Natural killer cell treated with Interleukin-12 subunit alpha and Interleukin-12 subunit beta and Interleukin-15 and Interleukin-18, amount 100 ng/mL, for 72 hours (primary cell): ENCODE results near the gene PKP1. TPM values are rescaled to one million over a fixed set of nuclear protein-coding genes. Genes with fewer than 3 reads are reported as not detected.
A peak's percentile ranks its signal among the peaks of the same experiment; 100 is the strongest.

Experiments used
- ATAC-seq, 2 donors: fragments of 150-1000 bp; cut with Tn5 transposase in 1 of 2; sonication (Bioruptor Pico), chemical (Tn5 transposase) in 1 of 2; 2 replicates each; pipeline ENCODE4 v1.10.0; 2021
- DNase-seq: peaks from one replicate; pipeline ENCODE4 v3.0.0; 2022; ENCODE audit warnings: low spot score
- H3K27ac Mint-ChIP-seq, 2 donors: 1 replicate in 1 of 2; 2 replicates in 1 of 2; pipeline ENCODE4 v1.8.0; 2022; ENCODE audit warnings: mixed read lengths in 2 of 2, mild to moderate bottlenecking in 1 of 2, moderate library complexity in 1 of 2
- H3K27me3 Mint-ChIP-seq, 2 donors: 1 replicate in 1 of 2; 2 replicates in 1 of 2; pipeline ENCODE4 v1.8.0; 2022; ENCODE audit warnings: mixed read lengths in 2 of 2
- H3K36me3 Mint-ChIP-seq: one replicate; pipeline ENCODE4 v1.8.0; 2022; ENCODE audit warnings: mixed read lengths
- H3K4me1 Mint-ChIP-seq, 2 donors: 1 replicate in 1 of 2; 2 replicates in 1 of 2; pipeline ENCODE4 v1.8.0; 2022; ENCODE audit warnings: low read depth in 2 of 2, mixed read lengths in 2 of 2, mild to moderate bottlenecking in 1 of 2
- H3K4me3 Mint-ChIP-seq: one replicate; pipeline ENCODE4 v1.8.0; 2022; ENCODE audit warnings: mixed read lengths
- H3K9me3 Mint-ChIP-seq: 2 replicates; pipeline ENCODE4 v1.8.0; 2022; ENCODE audit warnings: mixed read lengths
- total RNA-seq, 2 donors: library from RNA; stranded (reverse); gene quantifications; one replicate each; pipeline ENCODE4 v1.2.3, GENCODE V29; 2022

The PKP1 gene
- total RNA-seq, 2 donors from 2014 or later, result not detected

DNA sequence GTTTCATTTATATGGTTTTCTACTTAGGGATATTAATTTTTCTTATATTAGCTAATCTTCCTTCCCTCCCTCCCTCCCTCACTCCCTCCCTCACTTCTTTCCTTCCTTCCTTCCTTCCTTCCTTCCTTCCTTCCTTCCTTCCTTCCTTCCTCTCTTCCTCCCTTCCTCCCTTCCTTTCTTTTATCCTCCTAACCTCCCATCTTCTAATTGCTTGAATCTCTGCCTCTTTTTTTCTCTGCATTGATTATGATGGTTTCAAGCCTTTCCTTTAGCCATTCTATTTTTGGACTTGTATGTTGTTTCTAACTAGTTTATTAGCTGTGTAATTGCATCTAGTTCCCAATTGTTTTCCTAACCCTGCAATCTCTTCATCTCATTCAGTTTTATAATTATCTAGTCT lies 17.0 kb upstream of the PKP1 start:
- Mint-ChIP-seq H3K27ac (no peak overlapping the region), H3K9me3 (no peaks in the 10 kb centered on the region), H3K4me3 (no peak overlapping the region), H3K4me1 (no peaks in the 10 kb centered on the region), H3K27me3 (peaks cover 33 to 46% of the 10 kb centered on the region in 2 donors), H3K36me3 (no peaks in the 10 kb centered on the region)
- no peak for DNase-seq
- no peak for ATAC-seq

DNA sequence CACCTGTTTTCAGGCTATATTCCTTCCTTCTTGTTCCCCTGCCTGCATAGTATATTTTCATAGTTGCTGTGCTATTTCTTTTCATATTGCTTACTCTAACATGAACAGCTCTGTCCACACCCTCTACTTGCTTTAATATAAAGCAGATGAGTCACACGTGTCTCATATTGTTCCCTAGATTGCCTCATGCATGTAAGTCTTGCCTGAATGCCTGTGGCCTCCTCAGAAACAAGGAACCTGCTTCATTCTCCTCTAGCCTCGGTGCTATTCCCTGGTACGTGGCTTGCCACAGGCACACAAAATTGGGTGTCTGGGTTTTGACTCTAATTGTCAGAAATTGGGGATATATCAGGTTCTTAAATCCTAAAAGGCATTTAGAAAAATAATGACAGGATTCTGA lies 16.5 kb upstream of the PKP1 start:
- Mint-ChIP-seq H3K9me3 (no peaks in the 10 kb centered on the region), H3K27me3 (peaks cover 33 to 46% of the 10 kb centered on the region in 2 donors), H3K27ac (no peak overlapping the region), H3K4me3 (no peak overlapping the region), H3K36me3 (no peaks in the 10 kb centered on the region), H3K4me1 (no peaks in the 10 kb centered on the region)
- DNase-seq, result no peak
- ATAC-seq, result no peak

DNA sequence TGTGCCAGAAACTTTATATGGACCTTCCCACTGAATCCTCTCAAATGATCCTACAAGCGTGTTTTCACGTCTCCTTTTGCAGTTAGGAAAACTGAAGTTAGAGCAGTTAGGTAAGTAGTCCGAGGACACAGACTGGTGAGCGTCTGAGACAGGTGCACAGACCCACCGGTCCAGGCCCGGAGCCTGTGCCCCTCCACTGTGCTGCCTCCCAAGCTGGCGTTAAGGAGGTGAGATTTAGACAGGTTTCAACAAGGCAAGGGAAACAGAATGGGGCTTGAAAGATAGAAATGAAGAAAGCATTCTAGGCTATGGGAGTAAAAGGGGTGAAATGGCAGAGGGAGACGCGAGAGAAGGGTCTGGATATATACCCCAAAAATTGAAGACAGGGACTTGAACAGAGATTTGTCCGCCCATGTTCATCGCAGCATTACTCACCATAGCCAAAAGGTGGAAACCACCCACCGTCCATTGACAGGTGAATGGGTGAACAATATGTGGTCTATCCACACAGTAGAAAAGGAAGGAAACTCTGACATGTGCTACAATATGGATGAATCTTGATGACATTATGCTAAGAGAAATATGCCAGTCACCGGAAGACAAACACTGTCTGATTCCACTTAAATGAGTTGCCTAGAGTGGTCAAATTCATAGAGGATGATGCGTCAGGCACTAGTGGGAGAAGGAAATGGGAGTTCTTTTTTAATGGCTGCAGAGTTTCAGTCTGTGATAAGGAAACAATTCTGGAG lies 15.7 kb upstream of the PKP1 start:
- H3K4me1 Mint-ChIP-seq, result no peaks in the 10 kb centered on the region
- no peaks in the 10 kb centered on the region for H3K9me3 Mint-ChIP-seq
- ATAC-seq (no peak), DNase-seq (no peak)
- no peak overlapping the region for H3K27ac Mint-ChIP-seq
- H3K36me3 Mint-ChIP-seq, result no peaks in the 10 kb centered on the region
- H3K4me3 Mint-ChIP-seq, result no peak overlapping the region
- H3K27me3 Mint-ChIP-seq, result peaks cover 33 to 46% of the 10 kb centered on the region in 2 donors

DNA sequence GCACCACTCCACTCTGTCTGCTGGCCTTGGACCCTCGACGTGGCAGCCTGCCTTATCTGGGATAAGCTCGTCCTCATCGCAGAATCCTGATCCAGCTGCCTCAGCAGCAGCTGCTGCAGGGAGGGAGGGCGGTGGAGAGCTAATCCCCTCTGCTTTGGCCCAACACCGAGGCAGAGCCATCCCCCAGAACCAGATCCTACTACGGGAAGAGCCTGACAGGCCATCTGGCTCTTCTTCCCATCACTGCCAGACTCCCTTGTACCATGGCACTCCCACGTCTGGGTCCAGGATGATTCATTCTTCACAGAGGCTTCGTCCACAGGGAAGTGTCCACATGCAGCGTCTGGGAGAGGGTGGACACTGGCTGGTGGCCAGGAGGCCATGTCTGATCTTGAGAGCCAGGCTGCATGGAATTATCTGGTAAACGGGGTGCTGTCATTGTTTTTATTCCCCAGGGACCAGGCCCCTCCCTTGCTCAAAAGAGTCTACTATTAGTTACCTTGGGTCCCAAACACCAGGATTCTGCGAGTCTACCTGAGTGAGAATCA lies 14.6 kb upstream of the PKP1 start:
- Mint-ChIP-seq H3K27me3 (peaks cover 29 to 46% of the 10 kb centered on the region in 2 donors), H3K36me3 (no peaks in the 10 kb centered on the region), H3K4me1 (no peaks in the 10 kb centered on the region), H3K9me3 (no peaks in the 10 kb centered on the region), H3K27ac (no peak overlapping the region), H3K4me3 (no peak overlapping the region)
- no peak for DNase-seq
- ATAC-seq, result no peak

DNA sequence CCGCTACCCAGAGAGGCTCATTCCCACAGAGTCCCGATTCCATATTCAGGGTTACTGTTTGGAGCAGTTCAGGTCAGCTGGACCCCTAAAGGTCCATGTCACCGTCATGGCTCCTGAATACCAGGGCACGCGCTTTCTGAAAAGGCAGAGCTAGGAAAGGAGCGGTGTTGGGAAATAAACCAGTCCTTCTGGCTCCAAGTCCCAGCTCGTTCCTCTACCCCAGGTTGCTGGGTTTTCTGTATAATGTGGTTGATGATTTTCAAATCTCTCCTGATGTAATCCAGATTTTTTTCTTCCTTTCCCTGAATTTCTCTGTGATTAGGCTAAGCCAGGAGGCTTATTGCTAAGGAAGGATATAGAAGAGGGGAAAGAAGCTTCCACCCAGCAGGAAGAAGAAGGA lies 14.0 kb upstream of the PKP1 start:
- Mint-ChIP-seq H3K4me3 (no peak overlapping the region), H3K27me3 (peaks cover 28 to 46% of the 10 kb centered on the region in 2 donors), H3K27ac (no peak overlapping the region), H3K9me3 (no peaks in the 10 kb centered on the region), H3K4me1 (no peaks in the 10 kb centered on the region), H3K36me3 (no peaks in the 10 kb centered on the region)
- DNase-seq (no peak), ATAC-seq (no peak)

DNA sequence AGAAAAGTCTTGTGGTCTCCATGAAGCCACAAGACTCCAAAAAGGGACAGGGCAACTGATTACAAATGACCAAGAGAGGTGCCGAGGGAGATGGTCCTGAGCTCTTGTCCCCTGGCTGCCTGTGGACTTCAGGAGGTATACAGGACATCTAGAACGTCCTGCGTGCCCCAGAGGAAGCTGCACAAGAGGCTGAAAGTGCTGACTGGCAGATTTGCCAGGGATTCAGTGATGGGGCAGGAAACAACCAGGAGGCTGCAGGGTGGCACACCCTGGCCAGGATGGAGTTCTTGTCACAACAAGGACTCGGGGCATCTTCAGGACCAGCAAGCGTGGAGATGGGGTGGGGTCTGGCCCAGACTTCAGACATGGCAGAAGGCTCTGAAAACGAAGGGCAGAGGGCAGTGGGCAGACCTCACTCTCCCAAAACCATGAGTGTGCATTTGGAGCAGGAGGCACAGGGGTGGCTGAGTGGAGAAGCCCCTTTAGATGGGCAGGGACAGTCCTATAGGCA lies 13.4 kb upstream of the PKP1 start:
- Mint-ChIP-seq H3K4me1 (no peaks in the 10 kb centered on the region), H3K27me3 (peaks cover 24 to 39% of the 10 kb centered on the region in 2 donors), H3K36me3 (no peaks in the 10 kb centered on the region), H3K9me3 (no peaks in the 10 kb centered on the region), H3K27ac (no peak overlapping the region), H3K4me3 (no peak overlapping the region)
- DNase-seq (no peak), ATAC-seq (no peak)

DNA sequence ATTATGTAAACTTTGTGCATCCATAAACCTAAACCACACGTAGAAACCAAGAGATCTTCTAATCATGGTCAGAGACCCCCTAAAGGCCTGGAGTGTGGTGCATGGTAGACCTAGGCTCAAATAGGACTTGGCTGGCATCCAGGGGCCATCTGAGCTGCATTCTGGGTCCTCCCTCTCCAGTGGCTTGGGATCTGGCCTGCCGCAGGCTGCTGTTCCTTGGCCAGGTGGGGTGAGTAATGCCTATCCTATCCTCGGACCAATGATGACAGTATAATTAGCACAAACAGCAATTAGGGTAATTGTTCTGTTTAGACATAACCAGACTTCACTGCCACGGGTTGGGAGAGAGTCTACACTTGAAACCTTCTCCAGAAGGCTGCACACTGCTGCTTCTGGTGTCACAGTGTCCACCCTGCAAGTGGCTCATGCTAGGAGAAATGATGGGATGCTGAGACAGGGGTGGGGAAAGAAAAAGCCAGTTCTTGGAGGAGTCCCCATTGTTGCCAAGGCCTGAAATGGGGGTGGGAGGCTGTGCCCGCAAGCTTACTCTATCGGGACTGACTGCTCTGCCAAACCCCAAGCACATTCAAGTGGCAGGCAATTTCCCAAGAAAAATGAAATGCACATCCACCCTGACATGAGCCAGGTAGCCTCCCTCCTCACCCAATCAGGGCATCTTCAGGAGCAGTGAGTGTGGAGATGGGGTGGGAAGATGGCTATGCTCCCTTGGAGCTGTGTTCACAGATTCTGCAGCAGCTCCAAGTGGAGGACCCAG lies 12.5 kb upstream of the PKP1 start:
- no peaks in the 10 kb centered on the region for H3K9me3 Mint-ChIP-seq
- ATAC-seq (no peak), DNase-seq (no peak)
- no peak overlapping the region for H3K4me3 Mint-ChIP-seq
- peaks cover 24 to 33% of the 10 kb centered on the region in 2 donors for H3K27me3 Mint-ChIP-seq
- no peaks in the 10 kb centered on the region for H3K36me3 Mint-ChIP-seq
- H3K27ac Mint-ChIP-seq, result no peak overlapping the region
- no peaks in the 10 kb centered on the region for H3K4me1 Mint-ChIP-seq

DNA sequence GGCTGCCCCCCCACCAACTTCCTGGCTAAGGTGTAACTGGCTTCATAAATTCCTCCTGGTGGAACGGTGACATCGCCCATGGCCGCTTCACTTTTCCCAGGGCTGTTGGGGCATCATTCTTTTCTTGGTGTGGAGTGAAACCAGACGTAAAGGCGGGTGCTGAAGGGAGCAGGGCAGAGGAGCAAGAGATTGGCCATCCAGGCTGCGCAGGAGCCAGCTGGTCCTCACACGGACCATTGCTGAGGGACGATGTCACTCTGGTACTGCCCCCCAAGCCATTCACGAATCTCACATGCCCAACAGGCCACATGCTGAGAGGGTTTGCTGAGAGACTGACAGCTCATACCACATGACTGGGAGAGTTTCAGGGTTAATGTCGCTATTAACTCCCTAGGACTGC lies 10.5 kb upstream of the PKP1 start:
- no peaks in the 10 kb centered on the region for H3K4me1 Mint-ChIP-seq
- no peaks in the 10 kb centered on the region for H3K9me3 Mint-ChIP-seq
- H3K4me3 Mint-ChIP-seq, result no peak overlapping the region
- H3K27me3 Mint-ChIP-seq, result peaks cover 10 to 13% of the 10 kb centered on the region in 2 donors
- no peak overlapping the region for H3K27ac Mint-ChIP-seq
- DNase-seq, result no peak
- ATAC-seq, result no peak
- H3K36me3 Mint-ChIP-seq, result no peaks in the 10 kb centered on the region

DNA sequence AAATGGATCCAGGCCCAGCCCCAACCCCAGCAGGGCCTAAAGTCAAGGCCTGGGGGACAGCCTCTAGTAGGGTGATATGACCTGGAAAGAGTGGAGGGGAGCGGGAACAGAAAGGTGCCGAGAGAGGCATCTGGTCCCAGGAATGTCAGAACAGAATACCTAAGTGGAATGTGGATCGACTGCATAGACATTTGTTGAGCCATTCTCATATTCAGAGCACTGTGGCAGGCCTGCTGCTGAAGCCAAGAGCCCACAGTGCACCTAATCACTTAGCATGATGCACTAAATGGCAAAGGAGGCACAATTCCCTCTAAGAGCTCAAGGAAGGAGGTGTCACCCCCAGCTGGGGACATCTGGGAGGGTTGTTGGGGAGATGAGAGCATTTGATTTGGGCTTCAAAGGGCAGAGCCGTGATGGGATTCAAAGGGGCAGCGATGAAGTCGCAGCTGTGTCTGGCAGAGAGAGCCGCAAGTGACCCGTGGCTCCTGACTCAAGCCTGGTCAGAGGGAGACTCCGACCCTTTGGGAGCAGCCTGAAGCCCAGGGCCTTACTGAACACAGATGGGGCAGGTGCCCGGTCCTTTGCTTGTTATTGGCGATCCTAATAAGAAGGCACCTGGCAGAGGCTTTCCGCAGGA lies 8.6 kb upstream of the PKP1 start:
- H3K27me3 Mint-ChIP-seq, result peaks cover 7 to 11% of the 10 kb centered on the region in 2 donors
- no peaks in the 10 kb centered on the region for H3K4me1 Mint-ChIP-seq

DNA sequence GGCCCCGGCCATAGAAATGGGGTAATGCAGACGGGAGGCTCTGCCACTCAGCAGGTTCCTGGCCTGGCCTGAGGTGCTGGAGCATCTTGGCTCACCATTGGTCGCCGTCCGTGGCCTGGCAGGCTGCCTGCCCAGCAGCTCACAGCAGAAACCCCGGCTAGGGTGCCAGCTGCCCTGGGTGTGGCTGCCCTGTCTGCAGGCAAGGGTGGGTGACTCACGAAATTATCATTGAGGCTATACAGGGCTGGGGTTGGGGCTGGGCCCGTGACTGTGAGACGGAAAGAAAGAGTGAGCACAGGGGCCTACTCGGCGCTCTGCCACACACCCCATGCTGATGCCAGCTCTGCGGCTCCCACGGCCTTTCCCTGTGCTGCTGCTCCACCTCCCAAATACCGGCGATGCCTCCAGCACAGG lies 8.0 kb upstream of the PKP1 start:
- H3K27me3 Mint-ChIP-seq, result peaks cover 5 to 8% of the 10 kb centered on the region in 2 donors
- H3K4me3 Mint-ChIP-seq, result no peak overlapping the region
- no peaks in the 10 kb centered on the region for H3K4me1 Mint-ChIP-seq
- H3K27ac Mint-ChIP-seq, result no peak overlapping the region
- H3K9me3 Mint-ChIP-seq, result no peaks in the 10 kb centered on the region
- DNase-seq (no peak), ATAC-seq (peak in 1 of 2 donors; percentile 3)
- H3K36me3 Mint-ChIP-seq, result no peaks in the 10 kb centered on the region

More for the DNA sequence above, 8.6 kb upstream of the PKP1 start:
- no peak overlapping the region for H3K27ac Mint-ChIP-seq
- H3K9me3 Mint-ChIP-seq, result no peaks in the 10 kb centered on the region
- DNase-seq, result no peak
- no peak for ATAC-seq
- H3K36me3 Mint-ChIP-seq, result no peaks in the 10 kb centered on the region
- no peak overlapping the region for H3K4me3 Mint-ChIP-seq

DNA sequence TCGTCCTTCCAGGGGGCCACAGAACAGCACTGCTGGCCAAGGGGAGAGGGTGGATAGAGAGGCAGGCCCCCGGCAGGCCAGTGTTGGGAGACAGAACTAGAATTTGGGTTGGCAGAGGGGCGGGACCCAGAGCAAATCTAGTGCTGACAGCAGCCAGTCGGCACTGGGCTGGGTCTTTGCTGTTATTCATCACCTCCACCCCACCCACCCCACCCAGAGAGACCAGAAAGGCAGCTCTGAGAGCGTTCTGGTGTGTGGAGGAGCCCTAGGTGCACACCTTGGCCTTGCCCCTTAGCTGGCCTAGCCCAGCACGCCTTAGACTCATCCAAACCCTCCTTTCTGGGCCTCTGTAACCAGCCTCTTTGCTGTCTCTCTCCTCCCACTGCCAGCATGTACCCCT lies 6.4 kb upstream of the PKP1 start:
- Mint-ChIP-seq H3K27ac (no peak overlapping the region), H3K9me3 (no peaks in the 10 kb centered on the region), H3K27me3 (peaks cover 10 to 13% of the 10 kb centered on the region in 2 donors), H3K4me3 (no peak overlapping the region), H3K4me1 (no peaks in the 10 kb centered on the region), H3K36me3 (no peaks in the 10 kb centered on the region)
- ATAC-seq, result no peak
- DNase-seq, result no peak

DNA sequence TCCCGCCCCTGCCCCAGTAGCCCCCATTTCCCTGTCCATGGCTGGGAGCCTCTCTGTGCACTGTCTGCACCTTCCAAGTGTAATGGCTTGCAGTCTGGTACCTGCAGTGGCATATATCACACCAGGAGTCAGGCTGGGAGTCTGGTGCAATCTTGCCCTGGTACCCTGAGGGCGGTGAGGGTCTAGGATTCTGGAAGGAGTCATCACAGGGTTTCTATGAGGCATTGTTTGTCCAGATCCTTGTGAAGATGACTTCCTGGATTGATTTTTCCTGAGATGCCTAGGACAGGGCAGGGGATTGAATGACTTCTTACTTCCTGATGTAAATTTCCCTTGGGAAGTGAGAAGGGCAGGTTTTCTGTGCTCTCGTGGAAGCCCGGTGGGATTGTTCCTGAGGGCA lies 5.9 kb upstream of the PKP1 start:
- Mint-ChIP-seq H3K9me3 (no peaks in the 10 kb centered on the region), H3K27me3 (peaks cover 16 to 19% of the 10 kb centered on the region in 2 donors), H3K27ac (no peak overlapping the region), H3K36me3 (no peaks in the 10 kb centered on the region), H3K4me3 (no peak overlapping the region), H3K4me1 (no peaks in the 10 kb centered on the region)
- DNase-seq (no peak), ATAC-seq (no peak)

DNA sequence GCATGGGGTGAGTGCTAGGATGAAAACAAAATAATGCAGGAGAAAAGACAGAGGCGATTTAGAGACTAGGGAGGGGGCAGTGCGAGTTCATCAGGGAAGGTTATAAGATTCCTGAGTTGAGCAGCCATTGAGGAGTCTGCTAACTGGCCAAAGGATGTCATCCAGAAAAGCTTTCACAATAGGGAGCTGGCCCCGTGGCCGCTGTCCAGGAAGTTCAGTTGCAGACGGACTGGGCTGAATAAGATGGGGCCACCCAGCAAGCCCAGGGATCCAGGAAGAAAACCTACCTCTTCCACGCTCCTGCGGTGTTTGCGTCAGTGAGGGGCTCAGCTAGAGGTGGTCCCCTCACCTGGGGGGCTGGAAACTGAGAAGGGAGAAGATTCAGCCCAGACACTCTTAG lies 4.0 kb upstream of the PKP1 start:
- no peak for ATAC-seq
- H3K36me3 Mint-ChIP-seq, result no peaks in the 10 kb centered on the region
- no peaks in the 10 kb centered on the region for H3K9me3 Mint-ChIP-seq
- no peak overlapping the region for H3K27ac Mint-ChIP-seq
- H3K4me3 Mint-ChIP-seq, result no peak overlapping the region
- H3K27me3 Mint-ChIP-seq, result peaks cover 19 to 21% of the 10 kb centered on the region in 2 donors
- no peak for DNase-seq
- H3K4me1 Mint-ChIP-seq, result peaks cover 0 to 3% of the 10 kb centered on the region in 2 donors
